HEK293T (cell line): ENCODE data around the gene TAS2R10.

Experiments used
- FOXM1 ChIP-seq: fragments of 450-650 bp; IDR thresholded peaks from 2 replicates; pipeline ENCODE4 v1.6.1; 2017; ENCODE audit warnings: mild to moderate bottlenecking, borderline replicate concordance
- LEF1 ChIP-seq: fragments of 450-650 bp; IDR thresholded peaks from 2 replicates; pipeline ENCODE4 v1.6.1; 2017; ENCODE audit warnings: mild to moderate bottlenecking, borderline replicate concordance
- SP1 ChIP-seq: fragments of 450-650 bp; IDR thresholded peaks from 2 replicates; pipeline ENCODE4 v1.6.1; 2017
- SUZ12 ChIP-seq: fragments of 450-650 bp; IDR thresholded peaks from 2 replicates; pipeline ENCODE4 v1.6.1; 2016; ENCODE audit warnings: mild to moderate bottlenecking
- TF ChIP-seq, protein P1 (sequence below): fragments of 450-650 bp; IDR thresholded peaks from 2 replicates; pipeline ENCODE4 v1.6.1; 2016

DNA sequence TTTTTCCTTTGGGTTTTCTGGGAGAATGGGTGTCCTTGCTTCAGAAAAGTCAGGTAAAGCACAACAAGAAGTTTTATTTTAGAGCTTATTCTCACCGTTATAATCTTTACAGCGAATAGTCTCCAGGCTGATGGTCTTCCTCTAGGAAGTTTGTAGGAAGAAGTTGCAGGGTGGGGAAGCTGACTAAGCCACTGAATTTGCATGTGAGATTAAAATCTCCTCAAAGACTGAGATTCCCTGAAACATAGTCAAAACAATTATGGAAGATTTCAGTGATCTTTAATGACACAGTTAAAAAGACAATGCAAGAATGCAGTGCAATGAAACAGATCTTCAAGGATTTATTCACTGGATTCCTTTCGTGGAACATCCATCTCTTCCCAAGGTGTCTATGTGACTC is 1.2 kb downstream of the TAS2R10 start:
- no peak for TF ChIP-seq FOXM1
- no peak for TF ChIP-seq SUZ12
- no peak for TF ChIP-seq LEF1
- TF ChIP-seq SP1 = no peak
- TF ChIP-seq, protein P1, sequence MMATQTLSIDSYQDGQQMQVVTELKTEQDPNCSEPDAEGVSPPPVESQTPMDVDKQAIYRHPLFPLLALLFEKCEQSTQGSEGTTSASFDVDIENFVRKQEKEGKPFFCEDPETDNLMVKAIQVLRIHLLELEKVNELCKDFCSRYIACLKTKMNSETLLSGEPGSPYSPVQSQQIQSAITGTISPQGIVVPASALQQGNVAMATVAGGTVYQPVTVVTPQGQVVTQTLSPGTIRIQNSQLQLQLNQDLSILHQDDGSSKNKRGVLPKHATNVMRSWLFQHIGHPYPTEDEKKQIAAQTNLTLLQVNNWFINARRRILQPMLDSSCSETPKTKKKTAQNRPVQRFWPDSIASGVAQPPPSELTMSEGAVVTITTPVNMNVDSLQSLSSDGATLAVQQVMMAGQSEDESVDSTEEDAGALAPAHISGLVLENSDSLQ = no peak
